Skeletal muscle satellite cell (primary cell): ENCODE results near the gene SEMA5A.
A peak's percentile ranks its signal among the peaks of the same experiment; 100 is the strongest.

Experiments used
- small RNA-seq: library from RNA; depleted of rRNA; stranded (forward); fragments of <200 nt; gene quantifications from one replicate; pipeline ENCODE3, GENCODE V24; 2012

Gene SEMA5A

Small RNA genes lying within 50 kb of the gene (small RNA-seq; reads per million reads assigned to genes)
- gene MIR4636: 1.2 reads per million, percentile 41 among the genes with 10 or more reads in this experiment
- 77.6 reads per million, percentile 97 among the genes with 10 or more reads in this experiment for gene SNORD123
